ENCODE data around the gene PCOLCE2. TPM values are rescaled to one million over a fixed set of nuclear protein-coding genes. Genes with fewer than 3 reads are reported as not detected.
"Not testable (repeated sequence)": the region's sequence is repeated elsewhere in the genome, so short reads cannot be mapped to it uniquely, and the experiment has no call there.

The PCOLCE2 gene
- total RNA-seq, 1 donor from 2014 or later, result 2.7 TPM

GRCh38 chr3:142878649-142879300 lies 10.1 kb downstream of the PCOLCE2 start:
- Mint-ChIP-seq H3K9me3 (ENCODE audit: low read depth) (no peaks in the 10 kb centered on the region), H3K36me3 (ENCODE audit: low read depth) (no peaks in the 10 kb centered on the region), H3K4me3 (ENCODE audit: unreplicated experiment) (no peak overlapping the region), H3K27me3 (ENCODE audit: low read depth) (no peaks in the 10 kb centered on the region), H3K27ac (ENCODE audit: unreplicated experiment) (no peak overlapping the region), H3K4me1 (ENCODE audit: low read depth) (no peaks in the 10 kb centered on the region)
- no peak for DNase-seq (ENCODE audit: low spot score)
- TF ChIP-seq, protein P1, sequence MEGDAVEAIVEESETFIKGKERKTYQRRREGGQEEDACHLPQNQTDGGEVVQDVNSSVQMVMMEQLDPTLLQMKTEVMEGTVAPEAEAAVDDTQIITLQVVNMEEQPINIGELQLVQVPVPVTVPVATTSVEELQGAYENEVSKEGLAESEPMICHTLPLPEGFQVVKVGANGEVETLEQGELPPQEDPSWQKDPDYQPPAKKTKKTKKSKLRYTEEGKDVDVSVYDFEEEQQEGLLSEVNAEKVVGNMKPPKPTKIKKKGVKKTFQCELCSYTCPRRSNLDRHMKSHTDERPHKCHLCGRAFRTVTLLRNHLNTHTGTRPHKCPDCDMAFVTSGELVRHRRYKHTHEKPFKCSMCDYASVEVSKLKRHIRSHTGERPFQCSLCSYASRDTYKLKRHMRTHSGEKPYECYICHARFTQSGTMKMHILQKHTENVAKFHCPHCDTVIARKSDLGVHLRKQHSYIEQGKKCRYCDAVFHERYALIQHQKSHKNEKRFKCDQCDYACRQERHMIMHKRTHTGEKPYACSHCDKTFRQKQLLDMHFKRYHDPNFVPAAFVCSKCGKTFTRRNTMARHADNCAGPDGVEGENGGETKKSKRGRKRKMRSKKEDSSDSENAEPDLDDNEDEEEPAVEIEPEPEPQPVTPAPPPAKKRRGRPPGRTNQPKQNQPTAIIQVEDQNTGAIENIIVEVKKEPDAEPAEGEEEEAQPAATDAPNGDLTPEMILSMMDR (IDR thresholded peaks at IDR 0.05), result no peak

DNA sequence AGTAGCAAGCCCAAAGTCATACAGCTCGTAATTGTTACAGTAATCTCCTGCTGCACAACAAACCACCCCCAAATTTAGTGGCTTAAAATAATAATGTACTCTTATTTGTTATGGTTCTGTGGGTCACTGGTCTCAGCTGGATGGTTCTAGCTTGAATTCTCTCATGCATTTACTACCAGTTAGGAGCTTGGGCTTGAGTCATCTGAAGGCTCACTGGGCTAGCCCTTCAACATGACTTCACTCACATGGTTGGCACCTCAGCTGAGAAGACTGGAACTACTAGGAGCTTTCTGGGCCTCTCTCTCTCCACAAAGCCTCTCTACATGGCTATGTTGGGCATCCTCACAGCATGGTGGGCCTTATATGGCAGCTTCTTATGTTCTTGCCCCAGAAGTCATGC lies 12.5 kb downstream of the PCOLCE2 start:
- no peak overlapping the region for H3K27ac Mint-ChIP-seq (ENCODE audit: unreplicated experiment)
- H3K9me3 Mint-ChIP-seq (ENCODE audit: low read depth), result no peaks in the 10 kb centered on the region
- H3K4me1 Mint-ChIP-seq (ENCODE audit: low read depth), result no peaks in the 10 kb centered on the region
- H3K27me3 Mint-ChIP-seq (ENCODE audit: low read depth), result no peaks in the 10 kb centered on the region
- H3K4me3 Mint-ChIP-seq (ENCODE audit: unreplicated experiment), result no peak overlapping the region
- TF ChIP-seq, protein P1 (IDR thresholded peaks at IDR 0.05), result no peak
- DNase-seq (ENCODE audit: low spot score), result no peak
- peaks cover 1% of the 10 kb centered on the region for H3K36me3 Mint-ChIP-seq (ENCODE audit: low read depth)

- no peaks in the 10 kb centered on the region for H3K9me3 Mint-ChIP-seq (ENCODE audit: low read depth)
- DNase-seq (ENCODE audit: low spot score), result no peak
- no peaks in the 10 kb centered on the region for H3K27me3 Mint-ChIP-seq (ENCODE audit: low read depth)
- H3K36me3 Mint-ChIP-seq (ENCODE audit: low read depth), result peaks cover 1% of the 10 kb centered on the region
- H3K4me3 Mint-ChIP-seq (ENCODE audit: unreplicated experiment), result no peak overlapping the region
- no peak overlapping the region for H3K27ac Mint-ChIP-seq (ENCODE audit: unreplicated experiment)
- no peaks in the 10 kb centered on the region for H3K4me1 Mint-ChIP-seq (ENCODE audit: low read depth)
- TF ChIP-seq, protein P1 (IDR thresholded peaks at IDR 0.05), result no peak
Measured at GRCh38 chr3:142875583-142876207, 13.2 kb downstream of the PCOLCE2 start.

DNA sequence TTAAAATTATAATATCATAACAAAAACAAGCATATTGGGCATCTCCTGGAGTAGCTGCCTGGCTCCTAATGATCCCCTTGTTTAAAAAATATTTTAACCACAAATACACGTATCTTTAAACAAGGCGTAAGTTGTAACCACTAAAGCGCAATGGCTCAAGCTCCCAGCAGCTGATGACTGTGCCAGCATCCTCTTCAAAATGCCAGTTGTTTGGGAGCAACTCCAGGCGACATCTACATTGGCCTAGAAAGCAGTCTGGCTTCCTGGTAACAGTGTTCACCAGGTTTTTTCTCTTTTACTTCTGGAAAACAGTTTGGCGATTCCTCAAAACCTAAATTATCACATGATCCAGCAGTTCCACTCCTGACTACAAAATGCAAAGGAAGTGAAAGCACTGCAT lies 13.8 kb downstream of the PCOLCE2 start:
- TF ChIP-seq, protein P1 (IDR thresholded peaks at IDR 0.05), result no peak
- no peaks in the 10 kb centered on the region for H3K4me1 Mint-ChIP-seq (ENCODE audit: low read depth)
- H3K9me3 Mint-ChIP-seq (ENCODE audit: low read depth), result no peaks in the 10 kb centered on the region
- no peaks in the 10 kb centered on the region for H3K27me3 Mint-ChIP-seq (ENCODE audit: low read depth)
- no peak overlapping the region for H3K27ac Mint-ChIP-seq (ENCODE audit: unreplicated experiment)
- peaks cover 1% of the 10 kb centered on the region for H3K36me3 Mint-ChIP-seq (ENCODE audit: low read depth)
- H3K4me3 Mint-ChIP-seq (ENCODE audit: unreplicated experiment), result no peak overlapping the region
- DNase-seq (ENCODE audit: low spot score), result no peak

- not testable (repeated sequence) for H3K36me3 Mint-ChIP-seq (ENCODE audit: low read depth); DNase-seq (ENCODE audit: low spot score); H3K27ac Mint-ChIP-seq (ENCODE audit: unreplicated experiment); H3K4me3 Mint-ChIP-seq (ENCODE audit: unreplicated experiment); H3K9me3 Mint-ChIP-seq (ENCODE audit: low read depth); H3K27me3 Mint-ChIP-seq (ENCODE audit: low read depth)
- H3K4me1 Mint-ChIP-seq (ENCODE audit: low read depth), result peaks cover 15% of the 10 kb centered on the region
Measured at GRCh38 chr3:142868382-142868781, 20.5 kb downstream of the PCOLCE2 start.
